Heart left ventricle (tissue), 16 donors: Measurements from ENCODE around the gene AP4M1. TPM values are rescaled to one million over a fixed set of nuclear protein-coding genes. Genes with fewer than 3 reads are reported as not detected.

Experiments used
- ATAC-seq, 4 donors: fragments of 200-7000 bp; cut with Tn5 transposase; one replicate each; pipeline ENCODE4 v1.9.1; 2020 to 2022; ENCODE audit warnings: moderate library complexity in 4 of 4, mild to moderate bottlenecking in 3 of 4, moderate number of reproducible peaks in 1 of 4
- DNase-seq, 5 donors: peaks; one replicate each; pipeline ENCODE4 v3.0.0-alpha.2; 2020
- H3K27ac ChIP-seq, 12 donors: fragments of 200-600 bp; sonication (generic) in 4 of 12; one replicate each; pipeline versions ENCODE4 v1.5.0 to v1.8.0; 2016 to 2022; ENCODE audit warnings: mild to moderate bottlenecking in 2 of 12
- H3K27me3 ChIP-seq, 9 donors: fragments of 200-600 bp; sonication (generic) in 2 of 9; one replicate each; pipeline versions ENCODE4 v1.5.1 to v1.8.0; 2016 to 2022; ENCODE audit warnings: mild to moderate bottlenecking in 3 of 9
- H3K36me3 ChIP-seq, 9 donors: fragments of 200-600 bp; sonication (generic) in 2 of 9; one replicate each; pipeline versions ENCODE4 v1.5.0 to v1.8.0; 2018 to 2022; ENCODE audit warnings: mild to moderate bottlenecking in 2 of 9
- H3K4me1 ChIP-seq, 12 donors: fragments of 200-600 bp; sonication (generic) in 4 of 12; one replicate each; pipeline versions ENCODE4 v1.5.0 to v1.8.0; 2016 to 2022; ENCODE audit warnings: mild to moderate bottlenecking in 3 of 12
- H3K4me3 ChIP-seq, 12 donors: fragments of 200-600 bp; sonication (generic) in 4 of 12; one replicate each; pipeline versions ENCODE4 v1.5.0 to v1.8.0; 2017 to 2022; ENCODE audit warnings: mild to moderate bottlenecking in 9 of 12, moderate library complexity in 4 of 12
- H3K9me3 ChIP-seq, 12 donors: fragments of 200-600 bp; sonication (generic) in 4 of 12; one replicate each; pipeline versions ENCODE4 v1.5.0 to v1.8.0; 2016 to 2022; ENCODE audit warnings: mild to moderate bottlenecking in 1 of 12
- POLR2A ChIP-seq, 2 donors: fragments of 450-650 bp; IDR thresholded peaks; one replicate each; pipeline ENCODE4 v1.6.1; 2017; ENCODE audit warnings: antibody characterized with exemption in 2 of 2, mild to moderate bottlenecking in 2 of 2, moderate library complexity in 2 of 2
- WGBS, 4 donors: extraction: QIAGEN DNeasy Blood & Tissue Kit in 2 of 4; methylation state at CpG; one replicate each; pipeline versions ENCODE4 v1.1.5 to v1.1.7; 2013 to 2018; 5-methylcytosine and 5-hydroxymethylcytosine counted together
- intact Hi-C, 10 donors: fragments of 100-400 bp; cut with DNase I; formaldehyde crosslinking; loops; one replicate each; pipeline versions ENCODE4 v1.11.1 to v1.14.2; 2022
- long read RNA-seq, 3 donors: library from polyadenylated mRNA; unstranded; transcript quantifications; one replicate each; pipeline ENCODE4 v2.0.0, GENCODE V29; 2020 to 2021
- polyA plus RNA-seq, 2 donors: library from polyadenylated mRNA; stranded (reverse); fragments of 200-250 nt; gene quantifications; one replicate each; pipeline ENCODE4 v1.2.3, GENCODE V29; 2013
- total RNA-seq, 9 donors: library from RNA; depleted of rRNA in 2 of 9; stranded (reverse); fragments of >200 nt in 2 of 9; fragmentation: NEBNext Ultra II Directional in 3 of 9; extraction: Animal tissue kit (Norgen Biotek cat#: 25700) in 3 of 9; gene quantifications; one replicate each; pipeline versions ENCODE4 v1.1.0 to v1.2.4, GENCODE V29; 2016 to 2023
- TF ChIP-seq, protein P1 (sequence below), 12 donors: fragments of 200-600 bp; sonication (generic) in 4 of 12; IDR thresholded peaks; one replicate each; pipeline versions ENCODE4 v1.5.0 to v1.8.0; 2018 to 2022; ENCODE audit warnings: antibody characterized with exemption in 12 of 12, mild to moderate bottlenecking in 5 of 12
- donor health status: ischemic (EF 13 %, LVEDD 7.1; RV severe dilation, severe dysfunction).
- donor health status: healthy with polysubstance abuse.
- donor health status: DM: no; HTN: yes; CAD: no.
- donor health status: DM: no; HTN: no; CAD: no.
- donor health status: ischemic (EF 25% LVEDD 6.9; RV normal size, moderate dysfunction).
- donor health status: ischemic (EF 25% LVEDD 5.7; RV mildly dilated, moderate dysfunction).
- donor health status: healthy.
- donor health status: DM: yes; HTN: yes; CAD: no.
- donor health status: ischemic (EF 35%, LVEDD 5.7; RV mildly dilated, moderate dysfunction).
- donor health status: nonischemic (EF 11% LVEDD 7.7; RV severe dilation, severe dysfunction).
- donor health status: DM: yes; HTN: yes; CAD: no.
- donor health status: PGD.
- donor health status: ischemic (EF 29% LVEDD 5.4; RV normal size, mild dysfunction).
- donor health status: nonischemic (EF 23%, LVEDD 6.1; RV moderate dilation, normal function).

Gene AP4M1
- 10 to 100 TPM in 8 of 9 donors, 1 to 10 TPM in 1; 8.9 to 19.3 (median 12.3) TPM for total RNA-seq
- polyA plus RNA-seq, result 10 to 100 TPM; 10.9 to 17.7 TPM
- long read RNA-seq, donor 1, transcript AP4M1-201 (15 exons, 1,817 nt), result major isoform, 10 of 21 reads
- long read RNA-seq, donor 1, partial matches to known transcripts, result 3 of 21 reads
- long read RNA-seq, donor 1, other reads (novel, unspliced or antisense), result 6 of 21 reads
- long read RNA-seq, donor 2, transcript AP4M1-201 (15 exons, 1,817 nt), result major isoform, 64 of 97 reads
- long read RNA-seq, donor 2, partial matches to known transcripts, result 6 of 97 reads
- long read RNA-seq, donor 2, other reads (novel, unspliced or antisense), result 25 of 97 reads
- long read RNA-seq, donor 3, transcript AP4M1-201 (15 exons, 1,817 nt), result major isoform, 12 of 23 reads
- long read RNA-seq, donor 3, partial matches to known transcripts, result 3 of 23 reads
- long read RNA-seq, donor 3, other reads (novel, unspliced or antisense), result 5 of 23 reads

- ATAC-seq, result peak; percentile 94 to 96 (median 96)
- Histone ChIP-seq H3K36me3 (peaks cover 0 to 67% (median 62%) of the 10 kb centered on the region in 9 donors), H3K27ac (peak within 1 kb of the TSS; percentile 81 to 97 (median 93)), H3K4me1 (peaks cover 0 to 28% (median 21%) of the 10 kb centered on the region in 12 donors), H3K27me3 (no peaks in the 10 kb centered on the region), H3K9me3 (no peaks in the 10 kb centered on the region), H3K4me3 (peak within 1 kb of the TSS; percentile 59 to 93 (median 76))
- WGBS, 4 donors, result 0 to 1% (median 1%) methylated on average over 25 to 80 of the region's 80 CpGs
- peak; percentile 99 for DNase-seq
- peak in 1 of 2 donors; percentile 40 for TF ChIP-seq POLR2A (IDR thresholded peaks at IDR 0.05)
- TF ChIP-seq, protein P1, sequence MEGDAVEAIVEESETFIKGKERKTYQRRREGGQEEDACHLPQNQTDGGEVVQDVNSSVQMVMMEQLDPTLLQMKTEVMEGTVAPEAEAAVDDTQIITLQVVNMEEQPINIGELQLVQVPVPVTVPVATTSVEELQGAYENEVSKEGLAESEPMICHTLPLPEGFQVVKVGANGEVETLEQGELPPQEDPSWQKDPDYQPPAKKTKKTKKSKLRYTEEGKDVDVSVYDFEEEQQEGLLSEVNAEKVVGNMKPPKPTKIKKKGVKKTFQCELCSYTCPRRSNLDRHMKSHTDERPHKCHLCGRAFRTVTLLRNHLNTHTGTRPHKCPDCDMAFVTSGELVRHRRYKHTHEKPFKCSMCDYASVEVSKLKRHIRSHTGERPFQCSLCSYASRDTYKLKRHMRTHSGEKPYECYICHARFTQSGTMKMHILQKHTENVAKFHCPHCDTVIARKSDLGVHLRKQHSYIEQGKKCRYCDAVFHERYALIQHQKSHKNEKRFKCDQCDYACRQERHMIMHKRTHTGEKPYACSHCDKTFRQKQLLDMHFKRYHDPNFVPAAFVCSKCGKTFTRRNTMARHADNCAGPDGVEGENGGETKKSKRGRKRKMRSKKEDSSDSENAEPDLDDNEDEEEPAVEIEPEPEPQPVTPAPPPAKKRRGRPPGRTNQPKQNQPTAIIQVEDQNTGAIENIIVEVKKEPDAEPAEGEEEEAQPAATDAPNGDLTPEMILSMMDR (IDR thresholded peaks at IDR 0.05), result no peak
- intact Hi-C loops, result loop anchor here in 5 of 10 donors (1.0 to 2.0 kb wide), 5 partner anchors 18 to 52 kb away; partner anchors contain the start of genes CNPY4 (in 3 of the 5), TAF6 (in 3 of the 5), MBLAC1 (in 2 of the 5) and ZSCAN21 (in 2 of the 5)
These were observed at the start of gene AP4M1, which contains the start of gene MCM7 for GRCh38 chr7:100101016-100101862. AP4M1 (plus strand) TSS chr7:100101643; CDS start chr7:100101715, 72 bp downstream. MCM7 (minus strand) TSS chr7:100101397; CDS start chr7:100101294, 103 bp downstream.

- Histone ChIP-seq H3K36me3 (peaks cover 0 to 34% (median 17%) of the 10 kb centered on the region in 9 donors), H3K27me3 (no peaks in the 10 kb centered on the region), H3K4me3 (no peak overlapping the region), H3K9me3 (no peaks in the 10 kb centered on the region), H3K4me1 (peaks cover 0 to 19% (median 7%) of the 10 kb centered on the region in 12 donors), H3K27ac (peak overlapping the region in 1 of 12 donors; percentile 4)
- WGBS, 4 donors, result 49 to 69% (median 59%) methylated on average over 3 of the region's 3 CpGs
- peak in 1 of 5 donors; percentile 13 for DNase-seq
- peak in 3 of 4 donors; percentile 18 to 30 (median 29) for ATAC-seq
- intact Hi-C loops, result loop anchor here in 7 of 10 donors (5.0 to 10.0 kb wide), 5 partner anchors 56 to 138 kb away; partner anchors contain the start of genes TRIM4 (in 2 of the 7) and AZGP1 (in 1 of the 7)
- TF ChIP-seq, protein P1 (IDR thresholded peaks at IDR 0.05), result peak in 6 of 12 donors; percentile 6 to 32 (median 24)
- TF ChIP-seq POLR2A (IDR thresholded peaks at IDR 0.05), result no peak
These were observed 48.2 kb upstream of the AP4M1 start for GRCh38 chr7:100053215-100053614.

DNA sequence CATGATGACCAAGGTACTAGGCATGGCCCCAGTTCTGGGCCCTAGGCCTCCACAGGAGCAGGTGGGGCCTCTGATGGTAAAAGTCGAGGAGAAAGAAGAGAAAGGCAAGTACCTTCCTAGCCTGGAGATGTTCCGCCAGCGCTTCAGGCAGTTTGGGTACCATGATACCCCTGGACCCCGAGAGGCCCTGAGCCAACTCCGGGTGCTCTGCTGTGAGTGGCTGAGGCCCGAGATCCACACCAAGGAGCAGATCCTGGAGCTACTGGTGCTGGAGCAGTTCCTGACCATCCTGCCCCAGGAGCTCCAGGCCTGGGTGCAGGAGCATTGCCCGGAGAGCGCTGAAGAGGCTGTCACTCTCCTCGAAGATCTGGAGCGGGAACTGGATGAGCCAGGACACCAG is 44.4 kb upstream of the AP4M1 start:
- Histone ChIP-seq H3K36me3 (peaks cover 0 to 69% (median 50%) of the 10 kb centered on the region in 9 donors), H3K9me3 (no peaks in the 10 kb centered on the region), H3K27ac (no peak overlapping the region), H3K4me3 (no peak overlapping the region), H3K27me3 (no peaks in the 10 kb centered on the region), H3K4me1 (peaks cover 0 to 4% (median 0%) of the 10 kb centered on the region in 12 donors)
- intact Hi-C loops, result loop anchor here in 4 of 10 donors (10.0 kb wide), 2 partner anchors 62 to 142 kb away; partner anchors contain the start of gene TRIM4 (in 2 of the 4)
- WGBS, 4 donors, result 92 to 96% (median 95%) methylated on average over 9 to 10 of the region's 10 CpGs
- DNase-seq, result no peak
- no peak for ATAC-seq
- no peak for TF ChIP-seq POLR2A (IDR thresholded peaks at IDR 0.05)
- TF ChIP-seq, protein P1 (IDR thresholded peaks at IDR 0.05), result no peak
